Spinal cord (tissue), 10 donors: ENCODE results near the gene P2RY12. TPM values are rescaled to one million over a fixed set of nuclear protein-coding genes. Genes with fewer than 3 reads are reported as not detected.
A peak's percentile ranks its signal among the peaks of the same experiment; 100 is the strongest.

ENCODE experiments used
- DNase-seq, 6 donors: peaks; one replicate each; pipeline versions ENCODE4 v3.0.0 to v3.0.0-alpha.2; 2013 to 2015; ENCODE audit warnings: low spot score in 6 of 6, low read depth in 4 of 6
- H3K27ac ChIP-seq: one replicate; pipeline ENCODE4 v1.5.1; 2013; ENCODE audit warnings: low read depth, low read length, control low read depth
- H3K27me3 ChIP-seq: one replicate; pipeline ENCODE4 v1.6.1; 2013; ENCODE audit warnings: low read length; ENCODE audit not compliant: control insufficient read depth, insufficient read depth
- H3K36me3 ChIP-seq: one replicate; pipeline ENCODE4 v1.6.1; 2013; ENCODE audit warnings: low read length; ENCODE audit not compliant: control insufficient read depth, insufficient read depth
- H3K4me1 ChIP-seq: one replicate; pipeline ENCODE4 v1.6.1; 2013; ENCODE audit warnings: low read length; ENCODE audit not compliant: control insufficient read depth, insufficient read depth
- H3K4me3 ChIP-seq: one replicate; pipeline ENCODE4 v1.5.1; 2013; ENCODE audit warnings: low read depth, low read length, control low read depth
- H3K9me3 ChIP-seq: one replicate; pipeline ENCODE4 v1.6.1; 2013; ENCODE audit warnings: low read length; ENCODE audit not compliant: control insufficient read depth, insufficient read depth
- WGBS: methylation state at CpG from one replicate; pipeline ENCODE4 v1.1.5; 2013; ENCODE audit warnings: missing lambda C conversion rate; ENCODE audit not compliant: insufficient coverage; 5-methylcytosine and 5-hydroxymethylcytosine counted together
- polyA plus RNA-seq, 2 donors: library from polyadenylated mRNA; unstranded; fragments of 120-200 nt; gene quantifications; one replicate each; pipeline ENCODE4 v1.2.1, GENCODE V29; 2013; ENCODE audit not compliant: insufficient read length in 2 of 2
- total RNA-seq, 2 donors: library from RNA; depleted of rRNA in 1 of 2; stranded (reverse); fragments of 120-200 nt in 1 of 2; fragments of >200 nt in 1 of 2; gene quantifications; one replicate each; pipeline versions ENCODE4 v1.2.3 to v1.2.4, GENCODE V29; 2013 to 2014
- donor health status: healthy.

The P2RY12 gene
- total and polyA plus RNA-seq, 4 donors: 62.7 to 167 (median 87.6) TPM

DNA sequence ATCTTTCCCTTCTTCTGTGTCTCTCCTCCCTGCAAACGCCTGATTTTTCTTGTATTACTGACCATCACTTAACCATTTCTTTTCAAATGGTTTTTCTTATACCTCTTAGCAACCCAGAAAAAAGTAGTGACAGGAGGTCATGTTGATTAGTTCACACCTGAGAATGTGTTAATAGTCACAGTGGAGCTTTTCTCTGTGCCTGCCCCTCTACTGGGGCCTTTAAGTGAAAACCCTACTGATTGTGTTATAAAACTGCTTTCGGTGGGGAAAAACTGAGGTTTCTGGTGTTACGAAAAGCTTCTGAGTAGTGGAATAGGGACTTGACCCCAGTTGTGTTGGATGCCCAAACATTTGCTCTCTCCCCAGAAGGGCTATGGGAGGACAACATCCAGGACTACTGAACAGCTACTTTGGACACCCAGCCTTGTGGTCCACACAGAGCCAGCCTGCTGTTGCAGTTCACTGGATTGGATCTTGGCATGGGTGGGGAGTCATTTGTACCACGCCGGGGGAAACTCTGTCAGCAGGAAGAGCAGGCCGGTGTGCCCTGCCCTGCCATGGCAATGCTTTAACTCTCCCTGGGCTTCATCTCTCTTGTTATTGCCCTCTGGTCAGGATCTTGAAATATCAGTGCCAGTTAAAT is 78.3 kb downstream of the P2RY12 start:
- Histone ChIP-seq H3K27ac (no peak overlapping the region), H3K4me1 (peaks cover 5% of the 10 kb centered on the region), H3K36me3 (no peaks in the 10 kb centered on the region), H3K4me3 (no peak overlapping the region), H3K9me3 (no peaks in the 10 kb centered on the region), H3K27me3 (no peaks in the 10 kb centered on the region)
- DNase-seq: no peak
- 20% methylated on average over 1 of the region's 6 CpGs for WGBS

DNA sequence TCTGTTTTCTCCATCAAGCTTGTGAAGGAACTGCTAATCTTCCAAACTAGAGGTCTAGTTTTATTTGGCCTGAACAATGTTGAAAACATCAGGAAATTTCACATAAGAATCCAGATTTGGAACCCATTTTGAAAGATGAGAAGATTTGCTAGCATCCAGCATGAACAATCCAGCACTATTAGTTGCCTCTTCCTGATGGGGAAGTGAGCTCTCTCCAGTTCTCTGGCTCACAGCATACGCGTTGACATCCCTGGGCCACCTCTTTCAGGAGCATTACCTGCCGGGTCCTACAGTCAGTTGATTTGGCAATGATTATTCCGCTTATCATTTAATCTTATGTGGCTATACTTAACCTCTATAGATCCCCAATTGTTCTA is 78.8 kb downstream of the P2RY12 start:
- Histone ChIP-seq H3K27me3 (no peaks in the 10 kb centered on the region), H3K27ac (no peak overlapping the region), H3K4me3 (no peak overlapping the region), H3K36me3 (no peaks in the 10 kb centered on the region), H3K9me3 (no peaks in the 10 kb centered on the region), H3K4me1 (peaks cover 5% of the 10 kb centered on the region)
- no peak for DNase-seq
- 75% methylated on average over 2 of the region's 4 CpGs for WGBS

DNA sequence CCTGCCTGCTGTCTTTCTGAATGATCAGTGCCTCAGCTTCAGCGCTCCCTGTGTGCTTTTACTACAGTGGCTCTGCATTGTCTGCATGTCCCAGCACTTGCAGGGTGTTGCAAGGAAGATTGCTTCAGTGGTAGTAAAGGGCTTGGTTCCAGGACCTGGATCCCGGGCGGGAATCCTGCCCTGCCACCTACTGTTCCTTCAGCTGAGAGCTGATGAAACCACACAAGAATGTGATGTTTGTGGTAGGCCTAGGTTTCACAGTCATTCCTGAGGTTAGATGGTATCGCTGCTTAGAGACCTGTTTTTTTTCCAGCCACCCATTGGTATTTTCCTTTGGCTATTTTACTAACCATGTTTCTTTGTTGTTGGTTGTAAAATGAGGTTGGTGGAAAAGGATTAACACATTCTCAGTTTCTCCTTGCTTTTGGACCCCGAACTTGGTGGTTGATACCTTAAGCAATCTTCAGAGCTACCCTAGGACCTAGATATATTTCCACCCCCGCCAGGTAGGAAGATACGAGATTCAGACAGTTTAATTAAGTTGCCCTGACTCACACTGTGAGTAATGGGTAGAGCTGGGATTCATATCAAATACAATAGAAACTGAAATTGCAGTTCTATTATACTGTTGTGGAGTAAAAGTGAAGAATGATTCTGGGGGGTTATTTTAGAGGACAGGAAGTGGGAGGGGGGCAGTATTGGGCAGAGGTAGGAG is 79.3 kb downstream of the P2RY12 start:
- no peak overlapping the region for H3K27ac ChIP-seq
- H3K27me3 ChIP-seq: no peaks in the 10 kb centered on the region
- H3K4me3 ChIP-seq: no peak overlapping the region
- WGBS: 67% methylated on average over 3 of the region's 7 CpGs
- peak in 1 of 6 donors; percentile 48 for DNase-seq
- H3K36me3 ChIP-seq: no peaks in the 10 kb centered on the region
- H3K4me1 ChIP-seq: peaks cover 5% of the 10 kb centered on the region
- no peaks in the 10 kb centered on the region for H3K9me3 ChIP-seq

- Histone ChIP-seq H3K27me3 (no peaks in the 10 kb centered on the region), H3K4me3 (no peak overlapping the region), H3K9me3 (no peaks in the 10 kb centered on the region), H3K4me1 (peaks cover 5% of the 10 kb centered on the region), H3K27ac (no peak overlapping the region), H3K36me3 (no peaks in the 10 kb centered on the region)
- no peak for DNase-seq
- WGBS: no CpG with 5 or more reads among the region's 2 CpGs
Observed at GRCh38 chr3:151303751-151304150, 80.8 kb downstream of the P2RY12 start.

GRCh38 chr3:151301787-151302186 is 82.8 kb downstream of the P2RY12 start:
- Histone ChIP-seq H3K4me1 (peaks cover 5% of the 10 kb centered on the region), H3K27ac (no peak overlapping the region), H3K36me3 (no peaks in the 10 kb centered on the region), H3K4me3 (no peak overlapping the region), H3K9me3 (no peaks in the 10 kb centered on the region), H3K27me3 (no peaks in the 10 kb centered on the region)
- DNase-seq: no peak
- 80% methylated on average over 2 of the region's 3 CpGs for whole genome bisulfite sequencing

GRCh38 chr3:151300539-151300938 is 84.0 kb downstream of the P2RY12 start:
- no peak for DNase-seq
- Histone ChIP-seq H3K27me3 (no peaks in the 10 kb centered on the region), H3K9me3 (no peaks in the 10 kb centered on the region), H3K4me3 (no peak overlapping the region), H3K36me3 (no peaks in the 10 kb centered on the region), H3K27ac (no peak overlapping the region), H3K4me1 (peaks cover 5% of the 10 kb centered on the region)
- no CpG with 5 or more reads among the region's 1 CpG for WGBS

DNA sequence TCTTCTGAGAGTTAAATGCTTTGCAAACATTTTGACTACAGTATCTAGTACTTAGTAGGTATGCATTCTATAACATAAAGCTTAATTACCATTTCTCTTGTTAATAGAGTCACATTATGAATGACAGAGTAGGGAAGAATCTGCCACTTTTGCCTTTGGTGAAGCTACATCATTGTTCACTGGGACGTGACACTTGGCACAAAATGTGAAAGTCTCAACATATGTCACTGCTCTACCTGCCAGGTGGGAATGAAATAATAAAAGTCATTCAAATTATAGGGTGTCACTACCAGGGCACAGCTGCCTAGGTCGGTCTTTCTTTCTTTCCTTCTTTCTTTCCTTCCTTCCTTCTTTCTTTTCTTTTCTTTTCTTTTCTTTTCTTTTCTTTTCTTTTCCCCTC is 85.5 kb downstream of the P2RY12 start:
- Histone ChIP-seq H3K27ac (no peak overlapping the region), H3K4me1 (no peaks in the 10 kb centered on the region), H3K36me3 (no peaks in the 10 kb centered on the region), H3K4me3 (no peak overlapping the region), H3K9me3 (no peaks in the 10 kb centered on the region), H3K27me3 (no peaks in the 10 kb centered on the region)
- no peak for DNase-seq
- 100% methylated on average over 1 of the region's 2 CpGs for WGBS

DNA sequence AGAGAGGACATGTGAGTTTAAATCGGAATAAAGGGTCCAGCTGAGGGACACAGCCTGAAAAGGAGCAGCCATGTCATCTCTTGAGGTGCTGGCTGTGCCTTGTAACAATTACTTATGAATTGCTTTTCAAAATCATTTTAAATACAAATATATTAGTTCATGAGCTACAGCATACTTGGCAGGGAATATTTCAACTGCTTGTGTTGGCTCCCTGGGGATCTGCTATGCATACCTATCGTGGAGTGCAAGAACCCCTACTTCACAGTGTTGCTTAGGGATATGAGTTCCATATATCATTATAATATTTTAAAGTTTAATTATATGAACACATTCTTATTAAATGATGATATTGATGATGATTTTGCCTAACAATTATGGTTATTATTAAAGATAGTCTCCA is 87.1 kb downstream of the P2RY12 start:
- DNase-seq: no peak
- no CpG with 5 or more reads among the region's 2 CpGs for WGBS
- no peak overlapping the region for H3K4me3 ChIP-seq
- no peaks in the 10 kb centered on the region for H3K9me3 ChIP-seq
- no peaks in the 10 kb centered on the region for H3K4me1 ChIP-seq
- no peaks in the 10 kb centered on the region for H3K27me3 ChIP-seq
- no peak overlapping the region for H3K27ac ChIP-seq
- no peaks in the 10 kb centered on the region for H3K36me3 ChIP-seq

DNA sequence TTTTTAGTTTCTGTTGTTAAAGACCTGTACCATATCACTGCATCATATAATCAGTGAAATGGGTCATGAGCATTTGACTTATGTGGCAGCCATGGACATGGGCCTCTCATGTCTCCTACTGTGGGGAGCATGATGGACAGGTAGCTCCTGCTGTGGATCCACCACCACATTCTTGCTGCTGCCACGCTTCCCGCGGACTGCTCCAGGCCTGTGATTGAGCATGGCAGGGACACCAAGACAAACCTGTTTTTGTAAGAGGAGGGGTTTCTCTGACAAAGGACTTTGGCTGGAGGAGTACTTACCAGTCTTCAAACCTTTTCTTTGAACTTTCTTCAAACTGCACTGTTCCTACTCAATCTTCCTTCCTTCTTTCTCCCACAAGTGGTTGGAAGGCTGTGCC is 88.3 kb downstream of the P2RY12 start:
- Histone ChIP-seq H3K9me3 (no peaks in the 10 kb centered on the region), H3K27me3 (no peaks in the 10 kb centered on the region), H3K27ac (no peak overlapping the region), H3K36me3 (no peaks in the 10 kb centered on the region), H3K4me3 (no peak overlapping the region), H3K4me1 (no peaks in the 10 kb centered on the region)
- DNase-seq: no peak
- 95% methylated on average over 3 of the region's 3 CpGs for WGBS

DNA sequence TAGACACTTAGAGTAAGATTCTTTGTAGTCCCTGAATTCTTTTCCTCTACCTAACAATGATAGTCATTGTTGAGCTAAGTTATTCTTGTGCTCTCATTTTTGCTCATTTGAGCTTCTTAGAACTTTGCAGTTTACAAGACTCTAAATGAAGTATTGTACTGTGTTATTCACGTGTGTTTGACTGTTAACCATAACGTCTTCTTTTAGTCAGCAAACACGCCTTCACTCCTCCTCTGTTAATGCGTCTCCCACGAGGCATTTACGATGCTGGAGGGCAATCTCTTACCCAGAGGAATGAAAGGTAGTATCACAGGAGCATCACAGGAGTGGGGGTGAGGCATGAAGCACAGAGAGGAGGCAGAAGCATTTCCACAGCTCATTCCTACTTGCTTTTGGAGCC is 91.4 kb downstream of the P2RY12 start:
- Histone ChIP-seq H3K4me3 (no peak overlapping the region), H3K36me3 (no peaks in the 10 kb centered on the region), H3K4me1 (no peaks in the 10 kb centered on the region), H3K9me3 (no peaks in the 10 kb centered on the region), H3K27ac (no peak overlapping the region), H3K27me3 (no peaks in the 10 kb centered on the region)
- no peak for DNase-seq
- WGBS: no CpG with 5 or more reads among the region's 6 CpGs
